ENCODE measurements around the gene KLHDC4.

DNA sequence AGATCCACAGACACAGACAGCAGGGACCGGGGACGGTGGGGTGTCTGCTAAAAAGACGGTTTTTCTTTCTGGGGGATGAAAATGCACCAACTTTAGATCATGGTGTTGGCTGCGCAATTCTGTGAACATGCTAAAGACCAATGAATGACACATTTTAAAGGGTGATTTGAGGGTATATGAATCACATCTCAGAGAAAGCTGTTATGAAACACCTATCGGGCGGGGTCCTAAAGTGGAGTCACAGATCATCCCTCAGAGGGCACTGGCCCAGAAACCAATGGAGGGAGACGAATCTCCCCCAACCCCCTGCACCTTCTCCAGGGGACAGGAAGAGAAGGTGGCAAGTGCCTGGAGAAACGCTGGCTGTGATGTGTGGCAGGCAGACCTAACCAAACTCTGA is 26.0 kb downstream of the KLHDC4 start:
- TF ChIP-seq, protein P1, sequence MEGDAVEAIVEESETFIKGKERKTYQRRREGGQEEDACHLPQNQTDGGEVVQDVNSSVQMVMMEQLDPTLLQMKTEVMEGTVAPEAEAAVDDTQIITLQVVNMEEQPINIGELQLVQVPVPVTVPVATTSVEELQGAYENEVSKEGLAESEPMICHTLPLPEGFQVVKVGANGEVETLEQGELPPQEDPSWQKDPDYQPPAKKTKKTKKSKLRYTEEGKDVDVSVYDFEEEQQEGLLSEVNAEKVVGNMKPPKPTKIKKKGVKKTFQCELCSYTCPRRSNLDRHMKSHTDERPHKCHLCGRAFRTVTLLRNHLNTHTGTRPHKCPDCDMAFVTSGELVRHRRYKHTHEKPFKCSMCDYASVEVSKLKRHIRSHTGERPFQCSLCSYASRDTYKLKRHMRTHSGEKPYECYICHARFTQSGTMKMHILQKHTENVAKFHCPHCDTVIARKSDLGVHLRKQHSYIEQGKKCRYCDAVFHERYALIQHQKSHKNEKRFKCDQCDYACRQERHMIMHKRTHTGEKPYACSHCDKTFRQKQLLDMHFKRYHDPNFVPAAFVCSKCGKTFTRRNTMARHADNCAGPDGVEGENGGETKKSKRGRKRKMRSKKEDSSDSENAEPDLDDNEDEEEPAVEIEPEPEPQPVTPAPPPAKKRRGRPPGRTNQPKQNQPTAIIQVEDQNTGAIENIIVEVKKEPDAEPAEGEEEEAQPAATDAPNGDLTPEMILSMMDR (IDR thresholded peaks at IDR 0.05 in 2 of 3, conservative IDR thresholded peaks at IDR 0.05 in 1 of 3; ENCODE audit: insufficient read depth in 2 of 3, low read depth in 1 of 3, low read length in 3 of 3) = no peak
- no peak for TF ChIP-seq PTTG1 (tag; IDR thresholded peaks at IDR 0.05; ENCODE audit: low read depth)
- TF ChIP-seq, protein P2, sequence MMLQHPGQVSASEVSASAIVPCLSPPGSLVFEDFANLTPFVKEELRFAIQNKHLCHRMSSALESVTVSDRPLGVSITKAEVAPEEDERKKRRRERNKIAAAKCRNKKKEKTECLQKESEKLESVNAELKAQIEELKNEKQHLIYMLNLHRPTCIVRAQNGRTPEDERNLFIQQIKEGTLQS (IDR thresholded peaks at IDR 0.05) = no peak
- TF ChIP-seq, protein P2 (CRISPR knock-in tag; conservative IDR thresholded peaks at IDR 0.05) = no peak
- TF ChIP-seq CBFB (CRISPR knock-in tag; IDR thresholded peaks at IDR 0.05) = no peak
- no peak for TF ChIP-seq STAT5B (CRISPR knock-in tag; IDR thresholded peaks at IDR 0.05)
- no peak for TF ChIP-seq HDAC6 (IDR thresholded peaks at IDR 0.05; ENCODE audit: low read depth, low read length)
- no peak for TF ChIP-seq ZNF165 (CRISPR knock-in tag; IDR thresholded peaks at IDR 0.05; ENCODE audit: borderline replicate concordance)
- TF ChIP-seq ZNF146 (CRISPR knock-in tag; IDR thresholded peaks at IDR 0.05; ENCODE audit: unreplicated experiment) = no peak
- no peak for TF ChIP-seq HMG20B (CRISPR knock-in tag; IDR thresholded peaks at IDR 0.05)
- TF ChIP-seq, protein P3, sequence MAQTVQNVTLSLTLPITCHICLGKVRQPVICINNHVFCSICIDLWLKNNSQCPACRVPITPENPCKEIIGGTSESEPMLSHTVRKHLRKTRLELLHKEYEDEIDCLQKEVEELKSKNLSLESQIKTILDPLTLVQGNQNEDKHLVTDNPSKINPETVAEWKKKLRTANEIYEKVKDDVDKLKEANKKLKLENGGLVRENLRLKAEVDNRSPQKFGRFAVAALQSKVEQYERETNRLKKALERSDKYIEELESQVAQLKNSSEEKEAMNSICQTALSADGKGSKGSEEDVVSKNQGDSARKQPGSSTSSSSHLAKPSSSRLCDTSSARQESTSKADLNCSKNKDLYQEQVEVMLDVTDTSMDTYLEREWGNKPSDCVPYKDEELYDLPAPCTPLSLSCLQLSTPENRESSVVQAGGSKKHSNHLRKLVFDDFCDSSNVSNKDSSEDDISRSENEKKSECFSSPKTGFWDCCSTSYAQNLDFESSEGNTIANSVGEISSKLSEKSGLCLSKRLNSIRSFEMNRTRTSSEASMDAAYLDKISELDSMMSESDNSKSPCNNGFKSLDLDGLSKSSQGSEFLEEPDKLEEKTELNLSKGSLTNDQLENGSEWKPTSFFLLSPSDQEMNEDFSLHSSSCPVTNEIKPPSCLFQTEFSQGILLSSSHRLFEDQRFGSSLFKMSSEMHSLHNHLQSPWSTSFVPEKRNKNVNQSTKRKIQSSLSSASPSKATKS (CRISPR knock-in tag; IDR thresholded peaks at IDR 0.05) = no peak
- no peak for TF ChIP-seq LARP7 (IDR thresholded peaks at IDR 0.05)
- no peak for TF ChIP-seq MAZ (CRISPR knock-in tag; conservative IDR thresholded peaks at IDR 0.05 in 1 of 2, IDR thresholded peaks at IDR 0.05 in 1 of 2)
- no peak for TF ChIP-seq MCM7 (IDR thresholded peaks at IDR 0.05)
- TF ChIP-seq NFIC (IDR thresholded peaks at IDR 0.05) = no peak
